HUES6 (cell line): ENCODE measurements around the gene MGAT2.
"Not testable (repeated sequence)": the region's sequence is repeated elsewhere in the genome, so short reads cannot be mapped to it uniquely, and the experiment has no call there.

ENCODE experiments used
- H3K27ac ChIP-seq: 2 replicates; pipeline ENCODE4 v1.7.0; 2013; ENCODE audit warnings: low read depth, mild to moderate bottlenecking, low read length, inconsistent platforms
- H3K27me3 ChIP-seq: 2 replicates; pipeline ENCODE4 v1.6.1; 2013; ENCODE audit warnings: low read length; ENCODE audit not compliant: control insufficient read depth, insufficient read depth
- H3K36me3 ChIP-seq: 2 replicates; pipeline ENCODE4 v1.6.1; 2013; ENCODE audit warnings: low read length; ENCODE audit not compliant: control insufficient read depth, insufficient read depth
- H3K4me1 ChIP-seq: 2 replicates; pipeline ENCODE4 v1.6.1; 2013; ENCODE audit warnings: low read length; ENCODE audit not compliant: control insufficient read depth, insufficient read depth
- H3K4me3 ChIP-seq: 2 replicates; pipeline ENCODE4 v1.5.1; 2013; ENCODE audit warnings: low read depth, low read length
- H3K9ac ChIP-seq: one replicate; pipeline ENCODE4 v1.6.1; 2013; ENCODE audit warnings: mild to moderate bottlenecking, low read length
- H3K9me3 ChIP-seq: 2 replicates; pipeline ENCODE4 v1.6.1; 2013; ENCODE audit warnings: low read depth, low read length; ENCODE audit not compliant: control insufficient read depth, insufficient read depth

MGAT2 gene

DNA sequence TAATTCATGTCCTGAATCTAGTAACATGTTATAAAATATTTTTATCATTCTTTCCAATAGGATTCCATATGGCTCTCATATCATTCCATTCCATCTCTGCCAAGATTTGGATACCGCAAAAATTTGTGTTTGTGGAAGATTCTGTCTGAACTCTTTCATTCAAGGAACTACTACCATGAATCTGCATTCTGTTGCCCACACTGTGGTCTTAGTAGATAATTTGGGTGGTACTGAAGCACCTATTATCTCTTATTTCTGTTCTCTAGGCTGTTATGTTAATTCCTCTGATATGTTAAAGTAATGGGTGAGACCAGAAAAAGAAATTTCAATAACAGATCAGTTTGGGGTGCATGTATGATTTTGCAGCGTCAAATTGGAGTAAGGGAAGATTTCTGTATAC, 6.4 kb upstream of the MGAT2 start:
- H3K36me3 ChIP-seq: peaks cover 31% of the 10 kb centered on the region
- no peaks in the 10 kb centered on the region for H3K4me1 ChIP-seq
- no peaks in the 10 kb centered on the region for H3K9me3 ChIP-seq
- no peak overlapping the region for H3K9ac ChIP-seq
- no peak overlapping the region for H3K4me3 ChIP-seq
- H3K27ac ChIP-seq: no peak overlapping the region
- no peaks in the 10 kb centered on the region for H3K27me3 ChIP-seq

DNA sequence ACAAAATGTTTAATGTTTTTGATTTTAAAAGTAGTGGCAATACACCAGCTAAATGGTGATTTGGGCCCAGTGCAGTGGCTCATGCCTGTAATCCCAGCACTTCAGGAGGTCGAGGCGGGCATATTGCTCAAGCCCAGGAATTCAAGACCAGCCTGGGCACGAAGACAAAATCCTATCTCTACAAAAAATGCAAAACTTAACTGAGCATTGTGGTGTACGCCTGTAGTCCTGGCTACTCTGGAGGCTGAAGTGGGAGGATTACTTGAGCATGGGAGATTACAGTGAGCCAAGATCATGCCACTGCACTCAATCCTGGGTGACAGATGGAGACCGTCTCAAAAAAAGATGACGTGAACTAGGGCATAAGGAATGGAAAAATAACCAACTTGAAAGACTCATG, 4.8 kb upstream of the MGAT2 start:
- no peak overlapping the region for H3K9ac ChIP-seq
- no peak overlapping the region for H3K27ac ChIP-seq
- H3K4me3 ChIP-seq: no peak overlapping the region
- H3K4me1 ChIP-seq: no peaks in the 10 kb centered on the region
- H3K9me3 ChIP-seq: no peaks in the 10 kb centered on the region
- H3K36me3 ChIP-seq: peaks cover 33% of the 10 kb centered on the region
- no peaks in the 10 kb centered on the region for H3K27me3 ChIP-seq

DNA sequence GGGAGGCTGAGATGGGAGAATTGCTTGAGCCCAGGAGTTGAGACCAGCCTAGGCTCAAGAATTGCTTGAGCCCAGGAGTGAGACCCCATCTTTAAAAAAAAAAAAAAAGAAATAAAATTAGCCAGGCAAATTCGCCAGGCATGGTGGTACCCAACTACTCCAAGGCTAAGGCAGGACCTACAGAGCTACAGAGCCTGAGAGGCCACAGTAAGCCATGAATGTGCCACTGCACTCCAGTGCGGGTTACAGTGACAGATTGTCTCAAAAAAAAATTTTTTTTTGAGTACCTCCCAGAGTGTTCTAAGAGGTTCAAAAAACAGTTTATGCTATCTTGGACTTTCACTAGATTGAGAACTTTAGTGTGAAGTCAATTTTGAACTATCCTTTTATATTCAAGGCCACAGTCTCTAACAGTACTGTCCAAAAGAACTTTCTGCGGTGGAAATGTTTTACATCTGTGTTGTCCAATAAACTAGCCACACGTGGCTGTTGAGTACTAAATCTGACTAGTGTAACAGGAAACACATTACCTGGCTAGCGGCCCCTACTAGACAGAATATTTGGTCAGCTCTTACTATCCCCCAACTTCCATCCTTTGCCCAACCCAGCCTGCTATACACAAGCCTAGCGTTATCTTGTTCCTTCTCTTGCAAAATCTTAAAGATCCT, 2.6 kb upstream of the MGAT2 start:
- Histone ChIP-seq H3K4me1 (peaks cover 8% of the 10 kb centered on the region), H3K9me3 (no peaks in the 10 kb centered on the region), H3K4me3 (no peak overlapping the region), H3K9ac (no peak overlapping the region), H3K36me3 (peaks cover 33% of the 10 kb centered on the region), H3K27me3 (no peaks in the 10 kb centered on the region), H3K27ac (no peak overlapping the region)

DNA sequence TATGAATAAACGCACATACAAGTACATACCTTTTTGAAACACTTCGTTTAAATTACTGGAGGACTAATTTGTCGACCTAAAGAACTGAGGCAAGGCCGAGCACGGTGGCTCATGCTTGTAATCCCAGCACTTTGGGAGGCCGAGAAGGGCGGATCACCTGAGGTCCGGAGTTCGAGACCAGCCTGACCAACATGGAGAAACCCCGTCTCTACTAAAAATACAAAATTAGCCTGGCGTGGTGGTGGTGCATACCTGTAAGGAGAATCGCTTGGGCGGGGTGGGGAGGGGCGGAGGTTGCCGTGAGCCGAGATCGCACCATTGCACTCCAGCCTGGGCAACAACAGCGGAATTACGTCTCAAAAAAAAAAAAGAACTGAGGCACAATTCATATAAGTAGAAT, 1.3 kb upstream of the MGAT2 start:
- H3K9me3 ChIP-seq, H3K27ac ChIP-seq, H3K4me1 ChIP-seq, H3K27me3 ChIP-seq: not testable (repeated sequence)
- H3K4me3 ChIP-seq: peak overlapping the region; percentile 100
- H3K9ac ChIP-seq: peak overlapping the region; percentile 96
- peaks cover 31% of the 10 kb centered on the region for H3K36me3 ChIP-seq

DNA sequence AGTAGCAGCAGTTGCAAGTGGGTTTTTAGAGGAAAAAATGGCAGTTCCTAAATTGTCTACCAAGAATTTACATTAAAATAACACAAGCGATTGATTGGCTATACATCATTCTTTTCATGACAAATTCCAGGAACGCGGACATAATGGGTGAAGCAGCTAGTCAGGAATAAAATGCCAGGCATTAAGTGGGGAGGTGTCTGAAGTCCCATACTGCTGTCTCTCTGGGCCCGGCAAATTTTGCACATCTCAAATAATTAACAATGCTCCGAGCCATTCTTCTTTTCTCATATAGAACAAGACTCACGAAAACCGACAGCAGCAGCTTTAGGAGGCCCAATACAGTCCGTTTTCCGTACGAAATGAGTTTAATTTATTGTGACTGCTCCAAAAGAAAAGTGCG, 869 bp upstream of the MGAT2 start:
- peak overlapping the region; percentile 100 for H3K4me3 ChIP-seq
- H3K4me1 ChIP-seq: peaks cover 8% of the 10 kb centered on the region
- H3K9ac ChIP-seq: peak overlapping the region; percentile 96
- H3K36me3 ChIP-seq: peaks cover 27% of the 10 kb centered on the region
- no peaks in the 10 kb centered on the region for H3K9me3 ChIP-seq
- H3K27ac ChIP-seq: peak overlapping the region; percentile 95
- no peaks in the 10 kb centered on the region for H3K27me3 ChIP-seq

DNA sequence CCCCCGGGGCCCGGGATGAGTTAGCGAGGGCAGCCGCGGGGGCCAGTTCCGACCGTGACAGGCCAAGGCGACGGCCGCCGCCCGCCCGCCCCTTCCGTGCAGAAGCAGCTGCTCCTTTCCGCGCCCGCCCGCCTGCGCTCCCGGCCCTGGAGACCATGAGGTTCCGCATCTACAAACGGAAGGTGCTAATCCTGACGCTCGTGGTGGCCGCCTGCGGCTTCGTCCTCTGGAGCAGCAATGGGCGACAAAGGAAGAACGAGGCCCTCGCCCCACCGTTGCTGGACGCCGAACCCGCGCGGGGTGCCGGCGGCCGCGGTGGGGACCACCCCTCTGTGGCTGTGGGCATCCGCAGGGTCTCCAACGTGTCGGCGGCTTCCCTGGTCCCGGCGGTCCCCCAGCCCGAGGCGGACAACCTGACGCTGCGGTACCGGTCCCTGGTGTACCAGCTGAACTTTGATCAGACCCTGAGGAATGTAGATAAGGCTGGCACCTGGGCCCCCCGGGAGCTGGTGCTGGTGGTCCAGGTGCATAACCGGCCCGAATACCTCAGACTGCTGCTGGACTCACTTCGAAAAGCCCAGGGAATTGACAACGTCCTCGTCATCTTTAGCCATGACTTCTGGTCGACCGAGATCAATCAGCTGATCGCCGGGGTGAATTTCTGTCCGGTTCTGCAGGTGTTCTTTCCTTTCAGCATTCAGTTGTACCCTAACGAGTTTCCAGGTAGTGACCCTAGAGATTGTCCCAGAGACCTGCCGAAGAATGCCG, 699 bp downstream of the MGAT2 start:
- H3K4me1 ChIP-seq: peaks cover 8% of the 10 kb centered on the region
- peaks cover 33% of the 10 kb centered on the region for H3K36me3 ChIP-seq

DNA sequence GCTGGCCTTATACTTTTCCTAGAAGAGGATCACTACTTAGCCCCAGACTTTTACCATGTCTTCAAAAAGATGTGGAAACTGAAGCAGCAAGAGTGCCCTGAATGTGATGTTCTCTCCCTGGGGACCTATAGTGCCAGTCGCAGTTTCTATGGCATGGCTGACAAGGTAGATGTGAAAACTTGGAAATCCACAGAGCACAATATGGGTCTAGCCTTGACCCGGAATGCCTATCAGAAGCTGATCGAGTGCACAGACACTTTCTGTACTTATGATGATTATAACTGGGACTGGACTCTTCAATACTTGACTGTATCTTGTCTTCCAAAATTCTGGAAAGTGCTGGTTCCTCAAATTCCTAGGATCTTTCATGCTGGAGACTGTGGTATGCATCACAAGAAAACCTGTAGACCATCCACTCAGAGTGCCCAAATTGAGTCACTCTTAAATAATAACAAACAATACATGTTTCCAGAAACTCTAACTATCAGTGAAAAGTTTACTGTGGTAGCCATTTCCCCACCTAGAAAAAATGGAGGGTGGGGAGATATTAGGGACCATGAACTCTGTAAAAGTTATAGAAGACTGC, 1.5 kb downstream of the MGAT2 start:
- H3K9me3 ChIP-seq: no peaks in the 10 kb centered on the region
- peaks cover 8% of the 10 kb centered on the region for H3K4me1 ChIP-seq
- no peak overlapping the region for H3K27ac ChIP-seq
- peaks cover 37% of the 10 kb centered on the region for H3K36me3 ChIP-seq
- H3K9ac ChIP-seq: peak overlapping the region; percentile 68
- peak overlapping the region; percentile 100 for H3K4me3 ChIP-seq
- H3K27me3 ChIP-seq: no peaks in the 10 kb centered on the region

More for the DNA sequence above, 699 bp downstream of the MGAT2 start:
- H3K4me3 ChIP-seq: peak overlapping the region; percentile 100
- no peaks in the 10 kb centered on the region for H3K9me3 ChIP-seq
- H3K27ac ChIP-seq: no peak overlapping the region; the same call in 1 of the 2 replicates
- peak overlapping the region; percentile 68 for H3K9ac ChIP-seq
- no peaks in the 10 kb centered on the region for H3K27me3 ChIP-seq

DNA sequence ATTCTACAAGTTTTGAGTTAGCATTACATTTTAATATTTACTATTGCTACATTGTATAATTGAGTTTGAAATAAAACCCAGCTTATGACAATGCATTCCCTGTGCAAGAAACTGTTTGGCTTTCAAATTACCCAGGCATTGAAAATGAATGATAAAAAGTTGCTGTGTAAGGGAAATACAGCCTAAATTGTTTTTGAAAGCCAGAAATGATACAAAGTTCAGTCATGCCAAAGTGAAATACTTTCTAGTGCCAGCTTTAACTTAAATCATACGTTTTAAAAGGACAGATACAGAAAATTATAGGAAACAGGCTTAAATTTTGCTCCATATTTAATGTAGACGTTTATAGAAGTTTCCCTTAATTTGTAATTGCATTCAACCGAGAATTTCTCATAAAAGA, 2.8 kb downstream of the MGAT2 start:
- H3K27ac ChIP-seq: no peak overlapping the region
- peaks cover 36% of the 10 kb centered on the region for H3K36me3 ChIP-seq
- H3K4me3 ChIP-seq: peak overlapping the region; percentile 18; the same call in 1 of the 2 replicates
- H3K27me3 ChIP-seq: no peaks in the 10 kb centered on the region
- H3K9me3 ChIP-seq: no peaks in the 10 kb centered on the region
- H3K4me1 ChIP-seq: peaks cover 8% of the 10 kb centered on the region
- no peak overlapping the region for H3K9ac ChIP-seq

DNA sequence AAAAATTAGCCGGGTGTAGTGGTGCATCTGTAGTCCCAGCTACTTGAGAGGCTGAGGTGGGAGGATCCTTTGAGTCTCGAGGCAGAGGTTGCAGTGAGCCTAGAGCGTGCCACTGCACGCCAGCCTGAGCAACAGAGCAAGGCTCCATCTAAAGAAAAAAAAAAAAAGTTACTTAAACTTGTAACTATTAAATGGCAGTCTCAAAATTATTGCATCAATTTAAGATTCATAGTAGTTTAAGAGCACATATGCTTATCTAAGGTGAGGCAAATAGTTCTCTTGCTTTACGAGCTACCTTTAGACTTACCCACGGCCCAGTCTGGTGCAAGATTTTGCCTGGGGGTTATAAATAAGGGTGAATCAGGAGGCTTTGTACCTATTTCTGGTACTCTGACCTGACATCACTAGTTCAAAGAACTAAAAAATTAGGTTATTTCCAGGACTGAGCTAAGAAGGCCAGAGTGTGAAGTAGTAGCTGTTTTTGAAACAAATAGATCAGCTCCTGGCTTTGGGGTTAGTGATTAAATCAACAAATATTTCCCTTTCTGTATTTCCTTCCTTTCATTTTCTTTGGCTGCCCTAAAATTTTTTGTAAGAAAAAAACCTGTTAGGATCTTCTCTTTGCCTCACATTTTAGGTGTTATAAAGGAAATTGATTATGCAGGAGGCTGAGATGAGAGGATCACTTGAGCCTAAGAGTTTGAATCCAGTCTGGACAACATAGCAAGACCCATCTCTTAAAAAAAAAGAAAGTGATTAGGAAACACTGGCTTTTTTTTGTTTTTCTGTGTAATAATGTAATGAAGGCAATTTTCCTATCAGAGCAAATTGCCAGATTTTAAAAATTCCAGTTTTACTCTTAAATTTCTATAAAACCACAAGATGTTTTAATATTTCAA, 3.6 kb downstream of the MGAT2 start:
- Histone ChIP-seq H3K27ac (no peak overlapping the region), H3K4me1 (peaks cover 8% of the 10 kb centered on the region), H3K36me3 (peaks cover 28% of the 10 kb centered on the region), H3K9ac (no peak overlapping the region), H3K9me3 (no peaks in the 10 kb centered on the region), H3K4me3 (no peak overlapping the region), H3K27me3 (no peaks in the 10 kb centered on the region)

DNA sequence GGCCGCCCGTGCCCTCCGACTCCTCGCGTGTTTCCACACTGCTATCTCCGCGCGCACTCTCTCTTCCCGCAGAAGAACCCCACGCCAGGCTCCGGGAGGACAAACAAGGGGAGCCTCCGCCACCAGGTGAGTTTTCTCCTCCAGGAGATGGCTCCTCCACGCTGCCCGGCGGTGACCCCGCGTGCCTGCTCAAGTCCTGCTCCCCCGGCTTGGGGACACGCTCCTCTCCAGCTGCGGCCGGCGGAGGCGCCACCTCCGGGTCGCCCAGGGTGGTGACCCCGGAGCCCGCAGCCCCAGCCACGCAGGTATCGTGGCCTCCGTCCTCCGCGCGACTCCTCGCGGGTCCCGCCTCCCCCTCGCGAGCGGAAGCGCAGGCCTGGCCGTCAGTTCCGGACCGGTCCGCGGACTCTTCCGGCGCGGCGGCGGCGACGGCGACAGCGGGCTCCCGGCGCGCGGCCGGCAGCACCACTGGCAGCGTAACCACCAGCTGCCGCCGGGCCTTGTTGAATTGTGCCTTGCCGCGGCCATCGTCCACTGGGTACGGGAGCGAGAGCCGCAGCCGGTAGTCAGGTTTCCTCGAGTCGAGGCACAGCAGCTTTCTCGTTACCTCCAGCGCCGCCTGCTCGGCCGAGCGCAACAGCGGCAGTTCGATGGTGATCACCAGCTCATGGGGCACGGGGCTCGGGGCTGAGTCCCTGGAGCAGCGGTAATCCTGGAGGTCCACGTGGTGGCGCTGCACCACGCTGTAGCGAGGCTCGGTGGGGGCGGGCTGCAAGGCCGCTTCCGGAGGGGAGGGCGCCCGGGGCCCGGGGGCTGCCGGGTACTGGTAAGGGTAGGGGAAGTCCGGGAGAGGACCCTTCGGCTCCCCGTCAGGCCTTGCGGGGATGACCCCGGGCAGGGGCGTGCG, 13.3 kb downstream of the MGAT2 start:
- no peaks in the 10 kb centered on the region for H3K4me1 ChIP-seq
- no peaks in the 10 kb centered on the region for H3K27me3 ChIP-seq
- H3K9ac ChIP-seq: peak overlapping the region; percentile 91
- peak overlapping the region; percentile 85 for H3K27ac ChIP-seq
- H3K9me3 ChIP-seq: no peaks in the 10 kb centered on the region
- H3K36me3 ChIP-seq: peaks cover 25% of the 10 kb centered on the region
- peak overlapping the region; percentile 90 for H3K4me3 ChIP-seq
